HFF-Myc (cell line): ENCODE measurements around the gene CELF1.

Source experiments
- DNase-seq: peaks from one replicate; pipeline ENCODE4 v3.0.0-alpha.2; 2011; ENCODE audit warnings: low read depth; ENCODE audit errors: extremely low read depth
- H3K4me3 ChIP-seq: replicated peaks from 2 replicates; pipeline ENCODE4 v1.5.1; 2011; ENCODE audit warnings: low read depth, mild to moderate bottlenecking, control low read depth, low read length
- CTCF ChIP-seq: IDR thresholded peaks from 2 replicates; pipeline ENCODE4 v1.5.1; 2012; ENCODE audit warnings: mild to moderate bottlenecking, low read depth, low read length, control low read depth; ENCODE audit errors: missing control alignments

The CELF1 gene

GRCh38 chr11:47509077-47509536, 43.8 kb downstream of the CELF1 start:
- no peak for TF ChIP-seq CTCF
- no peak overlapping the region for H3K4me3 ChIP-seq
- DNase-seq, result no peak

GRCh38 chr11:47508240-47508957, 44.5 kb downstream of the CELF1 start:
- H3K4me3 ChIP-seq, result no peak overlapping the region
- TF ChIP-seq CTCF, result no peak
- DNase-seq, result no peak

GRCh38 chr11:47507563-47508239, 45.2 kb downstream of the CELF1 start:
- H3K4me3 ChIP-seq, result no peak overlapping the region
- no peak for DNase-seq
- no peak for TF ChIP-seq CTCF

- no peak for TF ChIP-seq CTCF
- no peak overlapping the region for H3K4me3 ChIP-seq
- no peak for DNase-seq
Measured at GRCh38 chr11:47506795-47507562, 46.0 kb downstream of the CELF1 start.

- no peak for DNase-seq
Measured at GRCh38 chr11:47506373-47506772, 46.6 kb downstream of the CELF1 start.

GRCh38 chr11:47504910-47505309, 48.0 kb downstream of the CELF1 start:
- no peak overlapping the region for H3K4me3 ChIP-seq
- no peak for TF ChIP-seq CTCF
- no peak for DNase-seq

More at GRCh38 chr11:47506373-47506772, 46.6 kb downstream of the CELF1 start:
- no peak for TF ChIP-seq CTCF
- no peak overlapping the region for H3K4me3 ChIP-seq
